ENCODE results near the gene EDARADD. TPM values are rescaled to one million over a fixed set of nuclear protein-coding genes. Genes with fewer than 3 reads are reported as not detected.
"Not testable (repeated sequence)": the region's sequence is repeated elsewhere in the genome, so short reads cannot be mapped to it uniquely, and the experiment has no call there.

Gene EDARADD
- total and polyA plus RNA-seq, 12 donors = 0.14 to 2.5 (median 0.84) TPM

GRCh38 chr1:236502972-236503639 is 109.0 kb downstream of the EDARADD start:
- no peaks in the 10 kb centered on the region for H3K36me3 ChIP-seq
- ATAC-seq (peak in 6 of 8 donors; percentile 12 to 59 (median 27)), DNase-seq (peak; percentile 33 to 41)
- TF ChIP-seq CTCF (IDR thresholded peaks at IDR 0.05) = no peak
- H3K27ac ChIP-seq = peak overlapping the region in 8 of 10 donors; percentile 21 to 71 (median 58)
- intact Hi-C loops (cut with DNase I) = no loop called here
- H3K4me3 ChIP-seq = peak overlapping the region in 8 of 10 donors; percentile 10 to 40 (median 32)
- no peaks in the 10 kb centered on the region for H3K27me3 ChIP-seq
- H3K4me1 ChIP-seq = peaks cover 0 to 19% (median 11%) of the 10 kb centered on the region in 9 donors
- WGBS, 2 donors = 25% methylated on average over 15 of the region's 15 CpGs
- no peaks in the 10 kb centered on the region for H3K9me3 ChIP-seq

GRCh38 chr1:236504338-236504737 is 110.3 kb downstream of the EDARADD start:
- peaks cover 0 to 19% (median 11%) of the 10 kb centered on the region in 9 donors for H3K4me1 ChIP-seq
- H3K27ac ChIP-seq; H3K36me3 ChIP-seq; H3K4me3 ChIP-seq; intact Hi-C loops (cut with DNase I); H3K9me3 ChIP-seq; ATAC-seq; H3K27me3 ChIP-seq; DNase-seq: not testable (repeated sequence)
- WGBS, 2 donors = 91 to 92% methylated on average over 3 of the region's 3 CpGs

- H3K4me1 ChIP-seq = peaks cover 0 to 19% (median 11%) of the 10 kb centered on the region in 9 donors
- 43 to 58% methylated on average over 5 of the region's 5 CpGs for WGBS, 2 donors
- H3K4me3 ChIP-seq = no peak overlapping the region
- DNase-seq (peak in 1 of 2 donors; percentile 54), ATAC-seq (peak; percentile 80 to 96 (median 92))
- no peaks in the 10 kb centered on the region for H3K36me3 ChIP-seq
- peak overlapping the region; percentile 36 to 90 (median 82) for H3K27ac ChIP-seq
- intact Hi-C loops (cut with DNase I) = no loop called here
- TF ChIP-seq CTCF (IDR thresholded peaks at IDR 0.05) = no peak
- no peaks in the 10 kb centered on the region for H3K9me3 ChIP-seq
- no peaks in the 10 kb centered on the region for H3K27me3 ChIP-seq
These were observed 113.1 kb downstream of the EDARADD start for GRCh38 chr1:236507022-236507700.

- Histone ChIP-seq H3K27ac (peak overlapping the region in 4 of 10 donors; percentile 28 to 82 (median 64)), H3K4me3 (no peak overlapping the region), H3K36me3 (no peaks in the 10 kb centered on the region), H3K27me3 (no peaks in the 10 kb centered on the region), H3K9me3 (no peaks in the 10 kb centered on the region), H3K4me1 (peaks cover 0 to 8% (median 0%) of the 10 kb centered on the region in 9 donors)
- TF ChIP-seq CTCF (IDR thresholded peaks at IDR 0.05) = no peak
- DNase-seq (no peak), ATAC-seq (no peak)
- intact Hi-C loops (cut with DNase I) = no loop called here
- WGBS, 2 donors = 85 to 87% methylated on average over 6 of the region's 6 CpGs
These were observed 114.5 kb downstream of the EDARADD start for GRCh38 chr1:236508593-236509027.

Data from heart right ventricle (tissue), 16 donors.